Stimulated activated naive CD8-positive, alpha-beta T cell treated with anti-CD3 and anti-CD28 coated beads, Interleukin-15, Interleukin-2, amounts not matched to agents 100 U/mL and 50 U/mL, for 24 hours (primary cell): ENCODE results near the gene PMEPA1.

ENCODE experiments used
- ATAC-seq: fragments of 150-1000 bp; cut with Tn5 transposase; one replicate; pipeline ENCODE4 v1.10.0; 2021
- DNase-seq: peaks from one replicate; pipeline ENCODE4 v3.0.0; 2021

PMEPA1 gene

DNA sequence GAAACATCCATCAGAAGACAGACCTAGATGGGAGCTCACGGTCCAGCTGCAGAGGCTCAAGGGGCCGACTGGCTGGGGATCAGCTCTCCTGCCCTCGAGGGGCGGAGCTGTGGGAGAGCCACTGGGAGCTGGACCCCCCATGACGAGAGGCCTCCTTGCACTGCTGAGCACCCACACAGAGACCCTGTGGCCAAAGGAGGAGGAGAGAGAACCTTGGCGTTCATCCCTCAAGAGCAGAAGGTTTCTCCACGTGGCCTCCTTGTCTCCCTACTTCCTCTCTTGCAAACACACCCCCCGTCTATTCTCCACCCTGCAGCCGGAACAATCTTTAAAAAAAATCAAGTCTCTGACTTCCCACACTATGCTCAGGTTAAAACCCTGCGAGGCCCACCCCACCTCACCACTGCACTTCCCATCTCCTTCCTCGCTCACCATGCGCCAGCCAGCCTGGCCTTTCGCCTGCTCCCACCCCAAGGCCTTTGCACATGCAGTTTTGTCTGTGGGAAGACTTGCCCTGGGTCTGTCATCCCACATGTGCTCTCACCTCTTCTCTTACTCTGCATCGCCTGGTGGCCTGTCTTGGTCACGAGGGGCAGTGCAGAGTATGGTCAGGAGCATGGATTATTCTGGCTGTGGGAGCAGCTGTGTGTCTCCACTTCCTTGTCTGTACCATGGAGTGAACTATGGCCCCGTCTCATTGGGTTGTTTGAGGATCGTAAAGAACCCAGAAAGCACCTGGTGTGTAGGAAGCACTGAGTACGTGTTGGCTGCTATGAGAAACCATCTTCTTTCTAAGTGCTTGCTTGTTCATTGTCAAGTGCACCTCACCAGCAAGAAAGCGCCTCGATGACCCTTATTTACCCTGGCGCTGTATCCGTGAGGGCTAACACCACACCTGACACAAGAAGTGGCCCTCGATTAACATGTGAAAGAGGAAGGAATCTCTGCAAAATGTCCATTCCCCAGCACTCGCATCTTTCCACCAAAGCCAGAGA, 32.9 kb downstream of the PMEPA1 start:
- DNase-seq (no peak), ATAC-seq (no peak)

DNA sequence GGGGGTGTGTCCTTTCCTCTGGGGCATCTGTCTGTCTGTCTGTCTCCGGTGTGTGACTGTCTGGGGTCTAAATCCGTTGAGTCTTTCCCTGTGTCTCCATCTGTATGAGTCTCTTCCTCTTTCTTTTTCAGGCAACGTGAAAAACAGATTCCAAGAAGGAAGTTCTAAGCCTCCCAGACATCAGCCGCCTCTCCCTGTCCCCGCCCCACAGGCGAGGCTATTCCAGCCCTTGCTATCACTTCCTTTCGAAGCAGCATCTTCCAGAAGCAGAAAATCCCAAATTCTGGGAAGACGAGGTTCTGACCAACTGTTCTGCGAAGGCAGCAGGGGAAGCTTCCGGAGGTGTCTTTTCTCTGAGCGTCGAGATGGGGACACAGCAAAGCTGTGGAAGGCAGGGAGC, 34.0 kb downstream of the PMEPA1 start:
- no peak for DNase-seq
- no peak for ATAC-seq

DNA sequence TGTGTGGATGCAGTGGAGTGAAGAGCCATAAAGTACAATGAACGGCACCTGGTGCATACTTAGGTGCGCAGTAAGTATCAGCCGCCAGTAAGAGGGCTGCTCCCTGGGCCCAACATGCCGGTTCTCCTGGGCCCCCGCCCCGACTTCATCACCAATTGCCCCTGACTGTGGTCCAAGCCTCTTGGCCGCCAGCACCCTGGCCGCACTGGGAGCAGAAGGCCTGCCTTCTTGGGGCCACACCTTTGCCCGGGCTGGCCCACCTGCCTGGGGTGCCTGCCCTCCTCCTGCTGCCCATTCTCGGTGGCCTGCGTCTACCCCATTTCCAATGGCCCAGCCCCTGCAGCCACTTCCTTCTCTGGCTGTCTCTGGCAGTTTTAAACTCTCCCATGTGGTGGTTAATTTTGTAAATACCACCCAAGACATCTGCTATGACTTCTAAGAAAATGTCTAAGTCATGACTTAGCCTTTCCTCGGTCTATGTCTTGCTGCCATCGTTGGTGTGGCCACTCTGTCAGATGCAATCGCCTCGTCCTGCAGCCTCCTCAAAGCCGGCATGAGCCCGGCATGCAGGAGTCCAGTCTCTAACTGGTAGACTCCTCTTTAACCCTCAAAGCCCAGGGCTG, 36.8 kb downstream of the PMEPA1 start:
- ATAC-seq, result no peak
- no peak for DNase-seq

DNA sequence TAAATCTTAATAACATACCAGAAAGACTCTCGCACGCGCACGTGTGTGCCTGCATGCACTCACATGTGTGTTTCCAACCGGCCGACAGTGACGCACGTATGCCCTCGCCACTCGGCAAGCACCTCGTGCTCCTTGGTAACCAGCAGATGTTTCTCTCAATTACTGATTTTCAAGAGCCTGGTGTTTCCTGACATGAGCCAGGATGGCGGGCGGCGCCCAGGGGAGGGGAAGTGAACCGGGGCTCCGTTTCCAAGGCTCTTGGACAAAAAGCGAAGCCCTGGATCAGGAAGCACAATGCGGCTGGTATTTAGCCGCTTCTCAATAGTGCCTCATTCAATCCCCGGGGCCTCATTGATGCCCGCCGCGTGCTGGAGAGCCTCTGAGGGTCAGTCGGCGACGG, 37.7 kb downstream of the PMEPA1 start:
- peak; percentile 19 for DNase-seq

DNA sequence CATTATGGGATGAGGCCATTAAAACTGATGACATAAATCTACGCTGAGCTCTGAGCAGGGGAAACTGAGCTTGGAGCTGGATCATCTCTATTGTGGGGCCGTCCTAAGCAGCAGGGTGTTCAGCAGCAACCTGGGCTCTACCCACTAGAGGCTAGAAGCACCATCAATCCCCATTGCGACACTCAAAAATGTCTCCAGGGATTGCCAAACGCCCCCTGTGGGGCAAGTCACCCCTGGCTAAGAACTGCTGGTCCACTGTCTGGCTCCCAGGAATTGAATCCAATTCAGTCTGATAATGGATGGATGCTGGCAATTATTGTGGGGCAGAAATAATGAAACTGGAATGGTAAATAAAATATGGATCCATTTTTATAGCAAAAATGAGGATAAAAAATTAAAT, 38.2 kb downstream of the PMEPA1 start:
- ATAC-seq (no peak), DNase-seq (no peak)

More for the DNA sequence above, 37.7 kb downstream of the PMEPA1 start:
- ATAC-seq, result no peak

DNA sequence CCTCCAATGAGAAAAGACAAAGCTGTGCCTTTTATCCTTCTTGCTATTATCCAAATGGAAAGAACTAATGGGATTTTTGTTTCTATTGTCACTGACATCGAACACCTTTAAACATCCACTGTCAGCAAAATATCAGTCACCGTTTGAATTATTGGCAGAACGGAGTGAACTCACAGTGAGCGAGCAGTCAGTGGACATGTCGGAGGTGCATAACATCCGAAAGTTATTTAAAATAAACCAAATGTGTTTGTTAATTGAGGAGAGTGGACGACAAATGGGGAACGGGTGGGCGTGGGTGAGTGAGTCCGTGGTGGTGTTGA, 38.8 kb downstream of the PMEPA1 start:
- DNase-seq, result no peak

DNA sequence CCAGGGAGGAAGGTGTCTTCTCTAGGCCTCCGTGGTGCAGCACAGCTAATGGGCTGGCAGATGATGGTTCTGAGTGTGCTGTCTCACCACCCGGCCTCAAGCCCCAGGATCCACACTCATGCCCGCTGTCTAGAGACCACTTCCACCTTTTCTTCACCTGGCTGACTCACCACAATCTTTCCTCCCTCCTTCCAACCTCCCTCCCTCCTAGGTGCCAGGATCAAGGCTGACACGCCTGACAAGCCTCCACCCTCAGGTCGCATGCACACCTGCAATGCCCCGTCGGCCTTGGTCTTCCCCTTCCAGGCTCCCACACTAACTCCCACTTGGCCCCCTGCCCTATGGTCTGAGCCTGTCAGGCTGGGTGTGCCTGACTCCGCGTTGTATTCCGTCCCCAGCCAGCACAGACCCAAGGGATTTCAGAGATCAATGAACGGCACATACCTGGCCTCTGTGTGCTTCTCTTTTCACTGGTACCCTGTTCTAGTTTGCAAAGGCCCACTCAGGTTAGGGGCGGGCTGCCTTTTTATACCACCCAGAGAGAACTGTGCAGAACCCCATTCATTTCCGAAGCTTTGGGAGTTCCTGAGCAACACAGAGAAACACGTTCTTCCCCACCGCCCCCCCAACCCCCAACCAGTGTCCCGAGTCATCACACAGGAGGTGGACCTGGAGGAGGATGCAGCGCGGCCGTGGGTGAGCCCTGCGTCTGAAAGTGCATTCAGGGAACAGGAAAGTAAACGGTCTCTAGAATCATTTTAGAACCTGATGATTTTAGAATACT, 39.3 kb downstream of the PMEPA1 start:
- DNase-seq, result no peak
- ATAC-seq, result no peak

More for the DNA sequence above, 38.8 kb downstream of the PMEPA1 start:
- no peak for ATAC-seq

DNA sequence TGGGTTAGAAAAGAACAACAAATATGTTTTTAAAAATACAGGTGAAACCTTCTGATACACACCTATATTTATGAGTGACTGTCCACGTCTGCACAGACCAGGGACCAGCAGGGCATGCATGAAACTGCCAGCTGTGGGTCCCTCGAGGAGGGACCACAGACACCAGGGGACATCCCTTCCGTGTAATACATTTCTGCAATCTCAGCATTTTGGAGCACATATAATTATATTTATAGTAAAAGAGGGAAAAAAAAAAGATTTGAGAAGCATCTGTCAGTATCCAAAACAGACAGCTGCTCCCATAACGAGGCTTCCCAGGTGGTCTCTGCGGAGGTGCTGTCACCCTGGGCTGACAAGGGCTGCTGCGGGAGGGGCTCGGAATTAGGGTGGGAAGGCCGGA, 40.2 kb downstream of the PMEPA1 start:
- ATAC-seq, result no peak
- DNase-seq, result no peak

DNA sequence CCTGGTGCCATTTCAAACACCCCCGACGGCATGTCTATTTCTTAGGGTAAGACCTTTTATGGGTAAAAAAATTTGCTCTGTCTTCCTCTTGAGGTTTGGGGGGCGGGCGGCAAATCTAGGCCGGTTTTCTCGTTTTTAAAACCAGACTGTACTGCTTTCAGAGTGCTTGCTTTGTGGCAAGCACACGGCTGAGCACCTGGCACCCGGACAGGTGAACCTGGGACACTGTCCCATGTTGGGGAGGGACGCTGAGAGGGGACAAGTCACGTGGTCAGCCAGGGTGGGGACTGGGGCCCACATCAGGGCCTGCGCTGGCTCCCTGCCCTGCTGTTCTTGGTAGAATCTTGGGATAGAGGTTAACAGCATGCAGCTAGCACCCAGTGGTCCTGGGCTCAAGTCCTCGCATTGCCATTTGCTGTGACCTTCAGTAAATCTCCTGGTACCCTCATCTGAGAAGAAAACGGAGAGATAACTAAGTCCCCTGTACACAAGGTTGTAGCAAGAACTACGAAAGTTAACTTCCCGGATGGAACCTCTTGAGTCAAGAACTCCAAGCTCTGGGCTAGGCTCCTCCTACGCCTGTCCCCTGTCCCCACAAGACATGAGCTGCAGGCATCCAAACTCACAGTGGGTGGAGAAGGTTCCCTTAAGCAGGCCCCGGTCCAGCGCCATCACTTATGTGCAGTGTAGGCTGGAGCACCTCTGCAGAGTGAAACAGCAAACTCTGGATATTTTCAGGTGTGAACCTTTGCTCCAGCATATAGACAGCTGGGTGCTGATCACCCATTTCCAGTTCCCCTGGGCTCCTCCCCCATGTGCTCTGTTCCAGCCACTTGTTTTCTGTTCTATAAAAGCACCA, 41.7 kb downstream of the PMEPA1 start:
- ATAC-seq, result no peak
- no peak for DNase-seq

DNA sequence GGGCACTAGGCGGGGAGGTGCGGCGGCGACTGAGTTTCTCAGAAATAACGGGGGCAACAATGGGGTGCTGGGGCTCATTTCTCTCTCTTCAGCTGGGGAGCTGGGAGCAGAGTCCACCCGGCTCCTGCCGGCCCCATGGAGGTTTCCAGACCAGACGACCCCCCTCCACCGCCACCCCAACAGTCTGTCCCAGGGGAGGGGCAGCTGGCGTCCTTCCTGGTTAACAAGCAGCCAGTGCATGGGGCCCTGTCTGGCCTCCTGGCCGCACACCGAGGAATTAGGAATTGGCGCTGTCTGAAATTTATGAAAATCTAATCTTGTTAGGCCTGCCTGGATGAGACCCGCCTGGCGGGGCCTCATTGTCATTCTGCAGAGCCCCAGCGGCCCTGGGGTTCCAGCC, 42.4 kb downstream of the PMEPA1 start:
- DNase-seq, result no peak
- ATAC-seq, result no peak

DNA sequence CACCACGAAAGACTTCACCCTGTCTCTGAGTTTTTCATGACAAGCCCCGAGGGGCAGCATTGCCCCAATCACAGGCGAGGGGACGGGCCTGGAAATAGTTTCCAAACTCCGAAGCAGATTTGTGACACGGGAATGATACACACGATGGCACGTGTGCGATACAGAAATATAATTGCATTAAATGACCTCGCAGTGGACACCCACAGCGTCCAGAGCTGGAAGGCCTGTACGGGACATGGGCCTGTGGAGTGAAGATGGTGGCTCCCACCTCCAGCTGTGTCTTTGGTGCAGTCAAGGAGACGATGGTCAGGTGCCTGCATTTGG, 43.0 kb downstream of the PMEPA1 start:
- no peak for DNase-seq
- no peak for ATAC-seq

DNA sequence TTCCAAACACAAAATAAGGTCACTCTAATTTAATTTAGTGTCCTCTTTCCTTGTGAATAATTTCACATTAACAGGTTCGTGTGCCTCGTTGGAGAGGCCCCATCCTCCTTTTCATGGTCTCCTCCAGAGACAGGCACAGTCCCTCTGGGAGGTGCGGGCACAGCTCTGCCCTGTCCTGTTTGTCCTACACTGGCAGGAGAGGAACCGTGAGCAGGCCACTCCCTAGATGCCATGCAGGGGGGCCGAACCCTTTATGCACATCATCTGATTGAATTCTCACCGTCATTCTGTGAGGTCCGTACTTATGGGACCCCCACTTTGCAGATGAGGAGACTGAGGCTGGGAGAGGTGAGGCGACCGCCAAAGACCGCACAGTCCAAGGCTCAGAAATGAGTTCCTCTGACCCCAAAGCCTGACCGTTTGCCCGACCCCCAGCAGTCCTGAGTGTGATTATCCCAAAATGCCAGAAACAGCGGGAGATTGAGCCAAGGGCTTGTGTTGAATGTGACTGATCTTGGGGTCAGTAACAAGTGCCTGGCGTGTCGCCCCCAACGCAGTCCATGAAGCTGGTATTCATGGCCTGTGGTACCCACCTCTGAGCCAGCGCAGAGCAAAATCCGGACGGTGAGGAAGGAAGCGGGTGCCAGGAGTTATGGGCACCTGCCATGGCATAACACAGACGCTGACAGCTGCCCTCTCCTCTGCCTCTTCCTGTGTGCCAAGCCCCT, 43.5 kb downstream of the PMEPA1 start:
- no peak for DNase-seq
- ATAC-seq, result no peak

DNA sequence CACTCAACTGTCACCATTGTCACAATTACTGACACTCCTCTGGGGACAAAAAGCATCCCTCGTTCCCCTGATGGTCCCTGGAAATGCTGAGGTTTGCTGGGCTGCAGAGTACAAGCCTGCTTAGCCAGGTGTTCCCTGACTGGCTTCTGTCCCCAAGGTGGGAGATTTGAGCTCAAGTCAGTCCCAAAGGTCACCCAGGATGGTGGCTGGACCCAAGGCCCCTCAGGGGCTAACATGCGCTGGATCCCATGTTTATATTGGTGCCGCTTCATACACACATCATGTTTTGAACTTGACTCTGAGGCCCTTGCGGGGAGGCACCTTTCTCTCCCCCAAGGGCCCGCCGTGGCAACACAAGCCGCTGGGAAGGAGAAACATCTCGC, 44.2 kb downstream of the PMEPA1 start:
- ATAC-seq, result no peak

DNA sequence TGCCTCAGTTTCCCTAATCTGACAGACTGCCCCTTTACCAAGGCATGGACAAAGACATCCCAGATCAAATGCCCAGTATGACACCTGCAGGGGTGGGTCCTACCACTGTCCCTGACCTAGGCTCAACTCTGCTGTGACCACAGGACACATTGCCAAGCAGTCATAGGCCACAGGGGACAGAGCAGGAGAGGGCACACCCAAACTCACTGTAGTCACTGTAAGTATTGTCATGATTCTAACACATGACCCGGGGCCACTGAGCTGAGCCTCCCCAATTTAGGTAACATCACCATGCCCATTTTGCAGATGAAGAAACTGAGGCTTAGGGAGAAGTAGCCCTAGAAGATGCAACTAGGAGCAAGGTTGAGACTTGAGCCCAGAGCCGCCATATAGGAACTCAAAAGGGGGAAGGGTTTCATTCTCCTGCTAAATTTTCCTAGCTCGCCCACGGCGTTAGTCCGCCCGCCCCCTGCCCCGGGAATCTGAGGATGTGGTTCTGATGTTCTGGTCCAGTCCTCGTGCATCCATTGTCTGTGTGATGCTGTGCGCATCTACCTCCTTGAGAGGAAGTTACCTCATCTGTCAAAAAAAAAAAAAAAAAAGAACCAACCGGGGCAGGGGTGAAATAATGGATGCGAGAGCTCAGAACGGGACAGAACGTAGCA, 44.8 kb downstream of the PMEPA1 start:
- ATAC-seq (no peak), DNase-seq (no peak)

More for the DNA sequence above, 44.2 kb downstream of the PMEPA1 start:
- no peak for DNase-seq

DNA sequence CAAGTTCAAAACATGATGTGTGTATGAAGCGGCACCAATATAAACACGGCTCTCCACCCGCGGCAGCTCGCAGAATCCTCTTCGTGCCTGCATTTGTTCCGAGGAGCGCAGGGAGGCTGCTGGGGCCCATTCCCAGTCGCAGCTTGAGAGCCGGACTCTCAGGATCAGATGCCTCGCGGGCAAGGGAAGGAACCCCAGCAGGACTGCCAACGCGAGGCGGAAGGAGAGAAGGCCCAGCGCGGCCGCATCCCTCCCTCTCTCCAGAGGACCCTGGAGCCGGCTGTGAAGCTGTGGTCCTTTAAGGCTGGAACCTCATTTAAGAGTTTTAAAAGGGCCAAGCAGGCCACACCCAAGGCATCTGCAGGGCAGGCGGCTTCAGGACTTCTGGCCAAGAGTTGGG, 45.3 kb downstream of the PMEPA1 start:
- DNase-seq (no peak), ATAC-seq (no peak)

DNA sequence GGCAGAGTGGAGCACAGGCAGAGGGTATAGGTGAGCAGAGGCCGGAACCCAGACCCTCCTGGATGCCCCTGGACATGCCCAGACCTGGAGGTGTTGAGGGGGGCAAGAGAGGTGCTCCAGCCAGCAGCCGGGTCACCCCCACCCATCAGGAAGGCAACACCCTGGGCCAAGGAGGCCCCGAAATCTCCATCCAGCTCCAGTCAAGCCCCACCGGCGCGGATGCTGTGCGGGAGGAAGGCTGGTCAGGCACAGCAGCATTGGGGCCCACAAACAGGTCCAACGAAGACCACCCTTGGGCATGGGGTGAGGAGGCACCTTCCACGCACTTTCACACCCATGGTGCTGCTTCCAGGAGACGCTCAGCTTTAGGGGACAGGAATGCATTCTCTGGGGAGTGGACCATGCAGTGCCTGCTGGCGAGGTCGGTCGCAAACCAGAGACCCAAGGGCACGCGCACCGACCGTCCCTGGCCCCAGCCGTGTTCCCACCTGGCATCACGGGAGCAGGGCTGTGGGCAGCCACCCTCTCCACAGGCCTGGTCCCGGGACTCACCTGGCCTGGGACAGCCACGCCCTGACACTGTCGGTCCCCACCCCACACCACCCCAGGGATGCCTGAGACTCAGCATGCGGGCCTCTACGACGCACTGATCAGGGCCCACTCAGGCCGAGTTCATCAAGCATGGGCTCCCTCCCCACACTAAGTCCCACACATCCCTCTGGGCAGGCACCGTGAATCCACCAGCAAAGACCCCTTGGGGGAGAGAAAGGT, 45.9 kb downstream of the PMEPA1 start:
- ATAC-seq, result no peak
- no peak for DNase-seq

DNA sequence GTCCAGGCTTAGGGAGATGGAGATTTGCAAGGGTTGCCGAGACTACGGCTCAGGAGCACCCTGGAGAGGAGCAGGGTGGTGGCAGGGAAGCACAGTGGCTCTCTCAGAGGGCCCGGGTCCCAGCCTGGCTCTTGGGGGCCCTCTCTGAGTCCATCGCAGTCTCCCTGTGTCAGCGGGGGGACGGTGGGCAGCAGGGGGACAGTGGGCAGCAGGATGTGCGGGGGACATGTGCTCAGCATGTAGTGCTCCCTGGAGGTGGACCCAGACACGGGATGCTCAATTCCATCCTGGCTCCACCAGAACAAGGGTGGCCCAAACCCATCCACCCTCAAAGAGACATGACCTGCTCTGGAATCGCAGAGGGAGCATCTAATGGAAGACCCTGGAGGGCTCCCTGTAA, 46.6 kb downstream of the PMEPA1 start:
- ATAC-seq (no peak), DNase-seq (no peak)

DNA sequence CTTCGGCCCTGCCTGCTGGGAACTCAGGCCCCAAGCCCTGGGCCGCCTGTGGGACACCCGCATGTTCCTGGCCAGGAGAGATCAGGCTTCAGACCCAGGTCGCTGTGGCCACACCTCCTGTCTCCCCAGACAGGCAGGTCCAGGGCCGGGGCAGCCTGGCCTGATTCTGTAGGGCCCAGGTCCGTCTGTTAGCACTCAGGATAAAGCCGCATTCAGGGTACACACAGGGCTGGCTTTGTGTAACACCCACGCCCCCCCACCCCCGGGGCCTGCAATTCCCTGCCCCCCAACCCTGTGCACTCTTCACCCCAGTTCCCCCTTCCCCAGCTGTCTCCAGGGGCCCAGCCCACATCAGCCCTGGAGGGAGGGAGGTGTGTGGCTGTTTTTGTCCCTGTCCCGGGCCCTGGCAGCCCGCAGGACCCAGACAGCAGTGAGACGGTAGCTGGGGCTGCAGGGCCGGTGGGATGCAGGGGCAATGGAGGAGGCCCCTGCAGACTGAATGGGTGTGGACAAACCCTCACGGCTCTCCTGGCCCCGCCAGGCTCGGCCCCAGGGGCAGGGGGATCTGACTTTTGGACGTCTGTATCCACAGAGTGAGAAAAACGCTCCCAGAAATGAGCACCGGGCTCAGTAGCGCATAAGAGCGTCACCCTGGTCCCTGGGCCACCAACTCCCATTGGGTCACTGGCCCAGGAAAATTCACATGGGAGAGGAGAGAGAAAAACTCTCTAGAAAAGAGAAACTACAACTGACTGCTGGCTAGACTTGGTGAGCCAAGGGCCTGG, 47.2 kb downstream of the PMEPA1 start:
- no peak for ATAC-seq
- DNase-seq, result no peak

DNA sequence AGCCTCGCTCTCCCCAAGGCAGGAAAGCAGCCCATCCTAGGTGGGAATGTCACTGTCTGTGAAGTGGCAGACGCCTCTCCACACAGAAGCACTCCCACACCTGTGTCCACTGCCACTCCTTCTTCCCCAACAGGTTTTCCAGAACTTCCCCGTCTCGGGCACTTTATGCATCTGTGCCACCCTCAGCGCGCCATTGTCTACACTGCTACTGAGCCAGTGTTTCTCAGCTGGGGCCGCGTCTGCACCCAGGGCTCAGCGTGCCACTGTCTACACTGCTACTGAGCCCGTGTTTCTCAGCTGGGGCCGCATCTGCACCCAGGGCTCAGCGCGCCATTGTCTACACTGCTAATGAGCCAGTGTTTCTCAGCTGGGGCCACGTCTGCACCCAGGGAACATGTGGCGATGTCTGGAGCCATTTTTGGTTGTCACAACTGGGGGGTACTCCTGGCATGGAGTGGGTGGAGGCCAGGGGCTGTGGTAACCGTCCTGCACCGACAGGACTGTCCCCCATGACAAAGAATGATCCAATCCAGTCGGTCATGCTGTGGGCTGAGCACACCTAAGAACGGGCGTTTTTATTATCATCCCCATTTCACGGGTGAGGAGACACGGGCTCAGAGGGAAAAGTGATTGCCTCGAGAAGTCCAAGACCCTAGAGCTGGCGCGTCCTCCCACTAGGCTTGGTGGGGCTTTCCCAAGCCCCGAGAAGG, 47.9 kb downstream of the PMEPA1 start:
- ATAC-seq, result no peak
- DNase-seq, result peak; percentile 1
